ENCODE results near the gene KRT222. TPM values are rescaled to one million over a fixed set of nuclear protein-coding genes. Genes with fewer than 3 reads are reported as not detected.

The KRT222 gene
- total RNA-seq, 1 donor from 2014 or later, result not detected

- TF ChIP-seq CTCF (IDR thresholded peaks at IDR 0.05), result no peak
- H3K27ac Mint-ChIP-seq (ENCODE audit: unreplicated experiment), result peak overlapping the region; percentile 99
- H3K4me3 Mint-ChIP-seq (ENCODE audit: unreplicated experiment), result peak overlapping the region; percentile 94
- no peaks in the 10 kb centered on the region for H3K27me3 Mint-ChIP-seq (ENCODE audit: low read depth)
- peaks cover 8% of the 10 kb centered on the region for H3K36me3 Mint-ChIP-seq (ENCODE audit: low read depth)
- H3K9me3 Mint-ChIP-seq (ENCODE audit: low read depth), result no peaks in the 10 kb centered on the region
- DNase-seq (ENCODE audit: low spot score), result no peak
- H3K4me1 Mint-ChIP-seq (ENCODE audit: low read depth), result peaks cover 36% of the 10 kb centered on the region
These were observed 16.5 kb downstream of the KRT222 start for GRCh38 chr17:40648384-40648968.

- peak within 1 kb of the TSS; percentile 94 for H3K4me3 Mint-ChIP-seq (ENCODE audit: unreplicated experiment)
- DNase-seq (ENCODE audit: low spot score), result no peak
- no peaks in the 10 kb centered on the region for H3K27me3 Mint-ChIP-seq (ENCODE audit: low read depth)
- no peaks in the 10 kb centered on the region for H3K9me3 Mint-ChIP-seq (ENCODE audit: low read depth)
- no peak for TF ChIP-seq CTCF (IDR thresholded peaks at IDR 0.05)
- H3K4me1 Mint-ChIP-seq (ENCODE audit: low read depth), result peaks cover 32% of the 10 kb centered on the region
- peak within 1 kb of the TSS; percentile 99 for H3K27ac Mint-ChIP-seq (ENCODE audit: unreplicated experiment)
- peaks cover 10% of the 10 kb centered on the region for H3K36me3 Mint-ChIP-seq (ENCODE audit: low read depth)
These were observed 17.2 kb downstream of the KRT222 start, which contains the start of gene SMARCE1 for GRCh38 chr17:40647624-40648383. SMARCE1 (minus strand) TSS chr17:40647818; CDS start chr17:40645802, 2,016 bp downstream.

GRCh38 chr17:40646791-40647623 lies 18.0 kb downstream of the KRT222 start:
- Mint-ChIP-seq H3K4me1 (ENCODE audit: low read depth) (peaks cover 32% of the 10 kb centered on the region), H3K36me3 (ENCODE audit: low read depth) (peaks cover 16% of the 10 kb centered on the region), H3K27me3 (ENCODE audit: low read depth) (no peaks in the 10 kb centered on the region), H3K9me3 (ENCODE audit: low read depth) (no peaks in the 10 kb centered on the region), H3K4me3 (ENCODE audit: unreplicated experiment) (peak overlapping the region; percentile 94), H3K27ac (ENCODE audit: unreplicated experiment) (peak overlapping the region; percentile 99)
- no peak for TF ChIP-seq CTCF (IDR thresholded peaks at IDR 0.05)
- DNase-seq (ENCODE audit: low spot score), result no peak

GRCh38 chr17:40645943-40646342 lies 19.0 kb downstream of the KRT222 start:
- H3K4me1 Mint-ChIP-seq (ENCODE audit: low read depth), result peaks cover 35% of the 10 kb centered on the region
- no peak overlapping the region for H3K4me3 Mint-ChIP-seq (ENCODE audit: unreplicated experiment)
- no peak for DNase-seq (ENCODE audit: low spot score)
- no peak for TF ChIP-seq CTCF (IDR thresholded peaks at IDR 0.05)
- peaks cover 22% of the 10 kb centered on the region for H3K36me3 Mint-ChIP-seq (ENCODE audit: low read depth)
- H3K9me3 Mint-ChIP-seq (ENCODE audit: low read depth), result no peaks in the 10 kb centered on the region
- no peaks in the 10 kb centered on the region for H3K27me3 Mint-ChIP-seq (ENCODE audit: low read depth)
- H3K27ac Mint-ChIP-seq (ENCODE audit: unreplicated experiment), result no peak overlapping the region

- no peak for TF ChIP-seq CTCF (IDR thresholded peaks at IDR 0.05)
- Mint-ChIP-seq H3K27me3 (ENCODE audit: low read depth) (no peaks in the 10 kb centered on the region), H3K9me3 (ENCODE audit: low read depth) (no peaks in the 10 kb centered on the region), H3K36me3 (ENCODE audit: low read depth) (peaks cover 24% of the 10 kb centered on the region), H3K27ac (ENCODE audit: unreplicated experiment) (no peak overlapping the region), H3K4me3 (ENCODE audit: unreplicated experiment) (no peak overlapping the region), H3K4me1 (ENCODE audit: low read depth) (peaks cover 35% of the 10 kb centered on the region)
- no peak for DNase-seq (ENCODE audit: low spot score)
These were observed 19.7 kb downstream of the KRT222 start for GRCh38 chr17:40645291-40645690.

Measured in chondrocyte (in vitro differentiated cells).